RWPE2 (cell line): ENCODE results near the gene JAKMIP2.

ENCODE experiments used
- ATAC-seq: fragments of 200-7000 bp; cut with Tn5 transposase; 3 replicates; pipeline ENCODE4 v1.9.1; 2021; ENCODE audit warnings: low read depth
- DNase-seq: peaks from one replicate; pipeline ENCODE4 v3.0.0-alpha.2; 2020; ENCODE audit warnings: low spot score
- H3K27ac ChIP-seq: fragments of 450-650 bp; 2 replicates; pipeline ENCODE4 v1.5.1; 2017; ENCODE audit warnings: mild to moderate bottlenecking; ENCODE audit not compliant: poor library complexity, severe bottlenecking
- H3K27me3 ChIP-seq: fragments of 250-450 bp; sonication (Bioruptor Pico); 2 replicates; pipeline ENCODE4 v1.5.1; 2021; ENCODE audit warnings: mild to moderate bottlenecking, moderate library complexity; ENCODE audit not compliant: insufficient read depth, poor library complexity, severe bottlenecking
- H3K36me3 ChIP-seq: fragments of 250-450 bp; sonication (Bioruptor Pico); 2 replicates; pipeline ENCODE4 v1.5.1; 2020; ENCODE audit warnings: low read depth, mild to moderate bottlenecking, moderate library complexity
- H3K4me1 ChIP-seq: fragments of 250-450 bp; sonication (Bioruptor Pico); 2 replicates; pipeline ENCODE4 v1.5.1; 2021; ENCODE audit warnings: mild to moderate bottlenecking, moderate library complexity; ENCODE audit not compliant: insufficient read depth, poor library complexity, severe bottlenecking
- H3K4me3 ChIP-seq: fragments of 250-450 bp; sonication (Bioruptor Pico); 2 replicates; pipeline ENCODE4 v1.5.1; 2021; ENCODE audit warnings: mild to moderate bottlenecking, moderate library complexity; ENCODE audit not compliant: severe bottlenecking
- H3K9me3 ChIP-seq: fragments of 250-450 bp; sonication (Bioruptor Pico); 2 replicates; pipeline ENCODE4 v1.5.1; 2021; ENCODE audit warnings: mild to moderate bottlenecking, moderate library complexity; ENCODE audit not compliant: severe bottlenecking
- CTCF ChIP-seq: fragments of 450-650 bp; IDR thresholded peaks from one replicate; pipeline ENCODE4 v1.5.1; 2017; ENCODE audit warnings: mild to moderate bottlenecking, moderate library complexity; ENCODE audit not compliant: poor library complexity, severe bottlenecking

The JAKMIP2 gene

GRCh38 chr5:147648597-147648996 is 133.9 kb downstream of the JAKMIP2 start:
- ATAC-seq (no peak), DNase-seq (no peak)
- Histone ChIP-seq H3K4me3 (no peak overlapping the region), H3K27ac (no peak overlapping the region), H3K9me3 (no peaks in the 10 kb centered on the region), H3K27me3 (peaks cover 3% of the 10 kb centered on the region), H3K4me1 (no peaks in the 10 kb centered on the region), H3K36me3 (no peaks in the 10 kb centered on the region)
- TF ChIP-seq CTCF = no peak

DNA sequence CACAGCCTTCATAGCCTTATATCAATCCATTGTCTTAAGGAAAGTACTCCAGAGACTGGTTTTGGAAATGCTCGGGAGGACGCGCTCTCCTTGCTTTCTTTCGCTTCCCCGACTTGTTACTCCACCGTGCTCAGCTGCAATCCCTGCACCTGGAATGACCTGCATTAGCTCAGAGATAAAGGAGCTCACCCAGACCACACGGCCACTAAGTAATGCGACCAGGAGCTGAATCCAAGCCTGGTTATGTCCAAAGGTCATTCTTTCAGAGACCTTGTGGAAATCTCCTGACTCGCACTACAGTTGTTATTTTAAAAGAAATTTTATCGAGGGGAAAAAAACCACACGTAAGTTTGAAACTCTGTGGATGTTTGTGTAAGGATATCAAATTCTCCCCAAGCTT is 137.3 kb downstream of the JAKMIP2 start:
- no peak for TF ChIP-seq CTCF
- H3K4me3 ChIP-seq = no peak overlapping the region
- DNase-seq (no peak), ATAC-seq (no peak)
- peaks cover 13% of the 10 kb centered on the region for H3K27me3 ChIP-seq
- H3K9me3 ChIP-seq = no peaks in the 10 kb centered on the region
- no peaks in the 10 kb centered on the region for H3K36me3 ChIP-seq
- peaks cover 3% of the 10 kb centered on the region for H3K4me1 ChIP-seq
- H3K27ac ChIP-seq = no peak overlapping the region

DNA sequence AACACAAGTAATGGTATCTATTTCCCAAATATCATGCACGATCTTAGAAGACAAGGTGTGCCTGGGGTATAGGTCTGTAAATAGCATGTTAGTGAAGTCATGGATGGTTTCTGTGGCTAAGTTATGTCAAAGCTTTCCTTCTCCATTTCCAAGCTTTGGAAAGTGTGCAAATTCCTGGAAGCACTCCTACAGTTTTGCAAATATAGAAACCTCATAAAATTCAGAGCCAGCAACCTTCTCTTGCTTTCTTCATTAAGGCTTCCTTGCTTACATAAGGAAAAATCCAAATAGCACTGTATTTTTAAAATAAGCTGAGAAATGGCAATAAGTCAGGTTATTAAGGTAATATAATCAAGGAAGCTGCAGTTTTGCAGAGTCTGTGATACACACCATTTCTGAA is 138.1 kb downstream of the JAKMIP2 start:
- ATAC-seq (no peak), DNase-seq (no peak)
- no peak for TF ChIP-seq CTCF
- Histone ChIP-seq H3K27me3 (peaks cover 20% of the 10 kb centered on the region), H3K4me1 (peaks cover 3% of the 10 kb centered on the region), H3K4me3 (no peak overlapping the region), H3K36me3 (no peaks in the 10 kb centered on the region), H3K9me3 (no peaks in the 10 kb centered on the region), H3K27ac (no peak overlapping the region)

- no peak for TF ChIP-seq CTCF
- no peak overlapping the region for H3K27ac ChIP-seq
- ATAC-seq (peak; percentile 80), DNase-seq (no peak)
- H3K4me3 ChIP-seq = no peak overlapping the region
- peaks cover 34% of the 10 kb centered on the region for H3K27me3 ChIP-seq
- H3K9me3 ChIP-seq = no peaks in the 10 kb centered on the region
- peaks cover 3% of the 10 kb centered on the region for H3K4me1 ChIP-seq
- no peaks in the 10 kb centered on the region for H3K36me3 ChIP-seq
Observed at GRCh38 chr5:147643142-147643541, 139.4 kb downstream of the JAKMIP2 start.

DNA sequence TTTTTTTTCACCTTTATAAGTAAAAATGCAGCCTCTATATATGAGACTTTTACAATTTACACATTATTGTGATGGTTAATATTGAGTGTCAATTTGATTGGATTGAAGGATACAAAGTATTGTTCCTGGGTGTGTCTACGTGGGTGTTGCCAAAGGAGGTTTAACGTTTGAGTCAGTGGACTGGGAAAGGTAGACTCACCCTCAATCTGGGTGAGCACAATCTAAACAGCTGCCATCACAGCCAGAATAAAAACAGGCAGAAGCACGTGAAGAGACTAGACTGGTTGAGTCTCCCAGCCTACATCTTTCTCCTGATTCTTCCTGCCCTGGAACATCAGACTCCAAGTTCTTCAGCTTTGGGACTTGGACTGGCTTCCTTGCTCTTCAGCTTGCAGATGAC is 139.9 kb downstream of the JAKMIP2 start:
- peaks cover 3% of the 10 kb centered on the region for H3K4me1 ChIP-seq
- DNase-seq (no peak), ATAC-seq (peak; percentile 68)
- H3K36me3 ChIP-seq = no peaks in the 10 kb centered on the region
- no peak for TF ChIP-seq CTCF
- H3K9me3 ChIP-seq = no peaks in the 10 kb centered on the region
- H3K4me3 ChIP-seq = no peak overlapping the region
- no peak overlapping the region for H3K27ac ChIP-seq
- H3K27me3 ChIP-seq = peaks cover 34% of the 10 kb centered on the region
